RPMI7951 (cell line): Measurements from ENCODE around the gene RABEP1. TPM values are rescaled to one million over a fixed set of nuclear protein-coding genes. Genes with fewer than 3 reads are reported as not detected.

Source experiments
- DNase-seq: peaks from one replicate; pipeline ENCODE4 v3.0.0-alpha.2; 2012; ENCODE audit warnings: low read depth
- total RNA-seq: library from RNA; depleted of rRNA; stranded (reverse); fragments of >200 nt; shearing (Covaris generic); gene quantifications from 2 replicates; pipeline ENCODE4 v1.2.3, GENCODE V29; 2014

RABEP1 gene
- total RNA-seq, 1 experiment from 2014 or later = 18.3 TPM

- DNase-seq = no peak
These were observed 12.7 kb upstream of the RABEP1 start for GRCh38 chr17:5269241-5269960.

GRCh38 chr17:5272322-5272721 is 9.8 kb upstream of the RABEP1 start:
- DNase-seq = no peak

DNA sequence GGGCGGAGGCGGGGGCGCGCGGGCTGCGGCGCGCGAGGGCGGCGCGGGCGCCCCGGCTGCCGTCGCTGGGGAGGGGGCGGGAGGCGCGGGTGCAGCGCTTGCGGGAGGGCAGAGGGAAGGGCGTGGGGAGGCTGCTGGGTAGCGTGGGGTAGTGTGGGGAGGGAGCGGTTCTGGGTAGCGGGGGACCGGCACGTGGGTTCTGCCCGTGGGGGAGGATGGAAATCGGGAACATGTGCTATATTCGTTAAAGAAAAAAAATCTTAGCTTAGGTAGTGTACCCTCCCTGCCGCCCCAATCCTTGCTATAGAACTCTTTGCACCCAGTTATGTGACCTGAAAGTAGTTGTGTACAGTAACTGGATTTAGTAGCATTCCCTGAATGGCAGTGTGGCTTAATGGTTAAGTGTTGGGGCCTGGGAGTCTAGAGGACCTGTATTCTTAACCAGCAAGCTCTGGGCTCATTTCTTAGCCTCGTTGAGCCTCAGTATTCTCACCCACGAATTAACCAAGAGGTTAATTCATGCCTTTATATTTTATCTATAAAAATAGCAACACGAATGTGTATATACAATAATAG is 646 bp downstream of the RABEP1 start:
- DNase-seq = no peak

- no peak for DNase-seq
These were observed 1.7 kb downstream of the RABEP1 start for GRCh38 chr17:5283571-5284315.

DNA sequence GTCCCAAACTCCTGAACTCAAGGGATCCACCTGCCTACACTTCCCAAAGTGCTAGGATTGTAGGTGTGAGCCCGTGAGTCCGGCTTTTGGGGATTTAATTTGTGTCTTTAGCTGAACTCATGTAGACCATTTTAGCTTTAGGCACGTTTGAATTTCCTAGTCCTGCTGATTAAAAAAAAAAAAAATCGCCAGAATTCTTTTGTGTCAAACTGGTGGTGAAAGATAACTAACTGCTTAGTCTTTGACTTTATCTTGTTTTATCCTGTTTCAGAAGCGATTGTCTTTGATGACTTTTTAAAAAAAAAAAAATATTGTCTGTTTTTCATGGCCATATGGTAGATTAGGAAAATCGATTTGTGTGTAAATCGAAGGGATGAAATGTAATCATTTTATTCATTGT is 2.6 kb downstream of the RABEP1 start:
- no peak for DNase-seq

DNA sequence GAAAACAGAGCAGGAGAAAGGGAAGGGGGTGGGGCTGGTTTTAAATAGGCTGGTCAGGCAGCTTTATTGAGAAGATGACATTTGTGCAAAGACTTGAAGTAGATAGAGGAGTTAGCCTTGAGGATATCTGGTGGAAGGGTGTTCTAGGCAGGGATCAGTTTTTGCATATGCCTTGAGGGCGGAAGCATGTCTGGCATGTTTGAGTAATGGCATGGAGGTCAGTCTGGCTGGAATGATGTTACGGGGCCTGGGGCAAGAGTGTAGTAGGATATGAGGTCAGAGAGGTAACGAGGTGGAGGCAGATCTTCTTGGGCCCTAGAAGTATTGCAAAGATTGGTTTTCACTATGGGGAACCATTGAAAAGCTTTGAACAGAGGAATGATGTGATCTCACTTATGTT is 4.8 kb downstream of the RABEP1 start:
- peak; percentile 31 for DNase-seq

GRCh38 chr17:5291683-5292350 is 9.7 kb downstream of the RABEP1 start:
- no peak for DNase-seq

- DNase-seq = no peak
These were observed 15.2 kb downstream of the RABEP1 start for GRCh38 chr17:5297245-5297644.

- DNase-seq = no peak
These were observed 17.3 kb downstream of the RABEP1 start for GRCh38 chr17:5299383-5299782.

DNA sequence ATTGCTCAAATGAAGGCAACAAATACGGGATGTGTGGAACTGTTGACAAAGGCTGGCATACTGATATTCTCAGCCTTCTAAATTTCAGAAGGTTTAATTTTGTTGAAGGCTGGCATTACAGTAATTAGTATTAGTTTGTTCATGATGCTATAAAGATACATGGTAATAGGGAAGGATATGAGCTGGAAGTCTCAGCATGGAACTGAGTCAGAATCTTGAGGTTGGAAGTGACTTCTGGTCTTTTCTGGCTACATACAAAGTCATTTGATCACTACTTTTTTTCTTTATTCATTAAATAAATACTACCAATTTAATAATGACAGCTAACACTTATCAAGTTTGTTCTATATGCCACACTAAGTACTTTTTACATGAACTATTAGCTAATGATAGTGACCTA is 22.6 kb downstream of the RABEP1 start:
- DNase-seq = no peak

DNA sequence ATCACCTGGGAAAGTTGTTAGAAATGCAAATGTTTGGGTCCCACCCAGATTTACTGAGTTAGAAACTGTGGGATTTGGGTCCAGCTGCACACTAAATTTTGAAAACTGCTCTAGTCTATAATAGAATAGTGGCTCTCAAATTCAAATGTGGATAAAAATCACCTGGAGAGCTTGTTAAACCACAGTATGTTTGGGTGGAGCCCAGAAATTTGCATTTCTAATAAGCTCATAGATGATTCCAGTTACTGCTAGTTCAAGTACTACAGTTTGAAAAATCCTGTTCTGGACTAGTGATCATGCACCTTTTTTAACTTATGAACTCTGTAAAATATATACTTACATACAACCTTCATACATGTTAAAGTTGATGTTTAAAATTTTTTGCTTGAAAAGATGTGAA is 27.8 kb downstream of the RABEP1 start:
- DNase-seq = no peak

DNA sequence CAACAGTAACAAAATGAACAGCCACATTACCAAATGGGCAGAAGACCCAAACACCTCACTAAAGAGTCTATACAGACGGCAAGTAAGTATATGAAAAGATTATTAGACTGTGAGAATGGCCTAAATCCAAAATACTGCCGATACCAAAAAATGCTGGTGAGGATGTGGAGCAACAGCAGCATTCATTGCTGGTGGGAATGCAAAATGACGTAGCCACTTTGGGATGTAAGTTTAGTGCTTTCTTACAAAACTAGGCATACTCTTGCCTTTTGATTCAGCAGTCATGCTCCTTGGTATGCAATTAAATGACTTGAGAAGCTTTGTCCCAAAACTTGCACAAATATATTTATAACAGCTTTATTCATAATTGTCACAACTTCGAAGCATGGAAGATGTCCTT is 43.8 kb downstream of the RABEP1 start:
- DNase-seq = no peak

DNA sequence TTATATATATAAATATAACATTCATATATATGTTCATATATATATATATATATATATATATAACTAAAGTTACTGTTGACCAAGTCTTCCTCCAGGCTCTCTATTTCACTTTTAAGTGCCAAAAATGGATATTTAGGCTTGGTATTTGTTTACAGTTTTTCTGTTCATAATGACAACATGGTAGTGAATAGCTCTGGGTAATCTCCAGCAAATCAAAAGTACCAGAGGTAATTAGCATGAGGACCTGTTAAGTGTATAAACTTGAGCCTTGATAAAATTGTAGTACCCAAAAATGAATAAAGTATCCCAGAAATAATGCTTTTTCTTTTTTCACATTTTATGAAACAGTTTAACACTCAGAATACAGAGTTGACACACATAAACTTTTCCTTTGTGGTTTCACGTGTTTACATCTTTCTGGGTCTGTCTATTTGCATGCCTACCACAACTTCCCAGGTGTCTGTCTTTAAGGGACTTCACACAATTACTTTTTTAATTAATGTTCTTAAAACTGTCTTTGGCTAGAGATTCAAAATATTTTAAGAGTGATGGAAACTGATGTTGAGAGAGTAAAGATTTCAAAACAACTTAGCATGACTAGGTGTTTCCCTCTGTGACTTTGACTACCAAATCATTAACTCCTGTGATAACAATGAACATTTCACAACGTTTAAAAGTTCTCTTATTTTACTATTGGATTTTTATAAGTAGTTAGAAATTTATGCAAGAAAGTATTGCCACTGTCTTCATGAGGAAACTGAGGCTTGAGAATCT is 47.9 kb downstream of the RABEP1 start:
- no peak for DNase-seq

- DNase-seq = no peak
These were observed 48.9 kb downstream of the RABEP1 start for GRCh38 chr17:5330981-5331380.

GRCh38 chr17:5331506-5331905 is 49.4 kb downstream of the RABEP1 start:
- DNase-seq = no peak

- no peak for DNase-seq
These were observed 62.8 kb downstream of the RABEP1 start for GRCh38 chr17:5344914-5345313.

- no peak for DNase-seq
These were observed 70.7 kb downstream of the RABEP1 start for GRCh38 chr17:5352681-5353289.

- DNase-seq = no peak
These were observed 72.2 kb downstream of the RABEP1 start for GRCh38 chr17:5354310-5354709.

- DNase-seq = no peak
These were observed 72.9 kb downstream of the RABEP1 start for GRCh38 chr17:5354886-5355415.

- no peak for DNase-seq
These were observed 73.5 kb downstream of the RABEP1 start for GRCh38 chr17:5355421-5356129.
